ENCODE results near the gene GPR143. TPM values are rescaled to one million over a fixed set of nuclear protein-coding genes. Genes with fewer than 3 reads are reported as not detected.

GPR143 gene
- total and polyA plus RNA-seq, 7 experiments from 2014 or later: 0.20 TPM; not detected in 6

Other genes starting within 250 kb of the GPR143 start
- gene SHROOM2, start 20.6 kb upstream of the GPR143 start, total RNA-seq: not detected
- not detected for gene SHROOM2, start 20.6 kb upstream of the GPR143 start, polyA plus RNA-seq
- gene CLDN34, start 201.5 kb upstream of the GPR143 start, total RNA-seq: not detected
- not detected for gene CLDN34, start 201.5 kb upstream of the GPR143 start, polyA plus RNA-seq